Smooth muscle cell (in vitro differentiated cells): Measurements from ENCODE around the gene LDLRAD3. TPM values are rescaled to one million over a fixed set of nuclear protein-coding genes. Genes with fewer than 3 reads are reported as not detected.

Experiments
- DNase-seq: peaks from one replicate; lab custom pipeline; 2025; ENCODE audit not compliant: unreplicated experiment; lab: John Stamatoyannopoulos, UW
- H2AFZ ChIP-seq: fragments of 200-600 bp; sonication (generic); 2 replicates; pipeline ENCODE4 v1.6.0; 2016; ENCODE audit warnings: antibody characterized with exemption, low read depth, mild to moderate bottlenecking
- H3F3A ChIP-seq: fragments of 200-600 bp; sonication (generic); 2 replicates; pipeline ENCODE4 v1.6.0; 2017; ENCODE audit warnings: antibody characterized with exemption, low read depth
- H3K27ac ChIP-seq: fragments of 200-600 bp; sonication (generic); 2 replicates; pipeline ENCODE4 v1.5.1; 2016; ENCODE audit warnings: low read depth, mild to moderate bottlenecking
- H3K27me3 ChIP-seq: fragments of 200-600 bp; sonication (generic); 2 replicates; pipeline ENCODE4 v1.6.1; 2016; ENCODE audit warnings: low read depth, mild to moderate bottlenecking
- H3K36me3 ChIP-seq: fragments of 200-600 bp; sonication (generic); 2 replicates; pipeline ENCODE4 v1.5.1; 2016; ENCODE audit warnings: low read depth
- H3K4me1 ChIP-seq: fragments of 200-600 bp; sonication (generic); 2 replicates; pipeline ENCODE4 v1.5.1; 2016; ENCODE audit warnings: low read depth
- H3K4me2 ChIP-seq: fragments of 200-600 bp; sonication (generic); 2 replicates; pipeline ENCODE4 v1.6.0; 2016; ENCODE audit warnings: mild to moderate bottlenecking
- H3K4me3 ChIP-seq: fragments of 200-600 bp; sonication (generic); 2 replicates; pipeline ENCODE4 v1.5.1; 2016; ENCODE audit warnings: mild to moderate bottlenecking
- H3K79me2 ChIP-seq: fragments of 200-600 bp; sonication (generic); 2 replicates; pipeline ENCODE4 v1.6.0; 2016; ENCODE audit warnings: low read depth, mild to moderate bottlenecking
- H3K9ac ChIP-seq: fragments of 200-600 bp; sonication (generic); 2 replicates; pipeline ENCODE4 v1.6.0; 2016; ENCODE audit warnings: low read depth
- H3K9me3 ChIP-seq: fragments of 200-600 bp; sonication (generic); replicated peaks from 2 replicates; pipeline ENCODE4 v1.5.1; 2016; ENCODE audit warnings: low read depth
- H4K20me1 ChIP-seq: fragments of 200-600 bp; sonication (generic); 2 replicates; pipeline ENCODE4 v1.6.0; 2016; ENCODE audit warnings: low read depth
- CTCF ChIP-seq: fragments of 200-600 bp; sonication (generic); IDR thresholded peaks from 2 replicates; pipeline ENCODE4 v1.5.1; 2017; ENCODE audit warnings: borderline replicate concordance, mild to moderate bottlenecking, antibody characterized with exemption; ENCODE audit not compliant: insufficient read depth, poor library complexity, severe bottlenecking
- WGBS: methylation state at CpG from one replicate; pipeline ENCODE4 v1.1.7; 2016; ENCODE audit warnings: low lambda C conversion rate; 5-methylcytosine and 5-hydroxymethylcytosine counted together
- polyA plus RNA-seq: library from polyadenylated mRNA; unstranded; fragments of >200 nt; fragmentation: Nextera tagmentation; extraction: Ambion mirVana; gene quantifications from 2 replicates; pipeline ENCODE4 v1.2.1, GENCODE V29; 2016
- total RNA-seq: library from RNA; depleted of rRNA; stranded (reverse); fragments of >200 nt; gene quantifications from 2 replicates; pipeline ENCODE4 v1.2.3, GENCODE V29; 2014

LDLRAD3 gene
- total and polyA plus RNA-seq, 2 experiments from 2014 or later = 6.1 to 10.0 TPM

DNA sequence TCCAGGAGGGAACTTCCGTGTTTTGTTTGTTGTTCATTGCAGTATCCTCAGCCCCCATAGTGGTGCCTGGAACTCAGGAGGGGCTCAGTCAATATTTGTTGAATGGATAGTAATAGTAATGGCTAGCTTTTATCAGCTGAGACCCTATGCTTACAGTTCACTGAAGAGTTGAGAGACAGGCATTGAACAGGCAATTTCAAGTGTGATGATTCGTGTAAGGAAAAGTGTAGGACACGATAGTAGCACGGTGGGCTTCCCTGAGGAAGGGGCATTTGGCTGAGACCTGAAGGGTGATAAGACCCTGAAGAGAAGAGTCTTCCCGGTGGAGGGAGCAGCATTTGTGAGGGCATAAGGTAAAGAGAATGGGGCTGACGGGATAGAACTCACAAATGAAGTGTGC lies 186.1 kb downstream of the LDLRAD3 start:
- no peak overlapping the region for H2AFZ ChIP-seq
- H3K4me3 ChIP-seq = no peak overlapping the region
- no peaks in the 10 kb centered on the region for H3K27me3 ChIP-seq
- H3K9ac ChIP-seq = no peak overlapping the region
- no peak overlapping the region for H3K27ac ChIP-seq
- H4K20me1 ChIP-seq = no peaks in the 10 kb centered on the region
- no peaks in the 10 kb centered on the region for H3K36me3 ChIP-seq
- peaks cover 14% of the 10 kb centered on the region for H3K4me1 ChIP-seq
- DNase-seq = no peak
- H3F3A ChIP-seq = no peaks in the 10 kb centered on the region
- TF ChIP-seq CTCF = no peak
- no peak overlapping the region for H3K4me2 ChIP-seq
- no peaks in the 10 kb centered on the region for H3K79me2 ChIP-seq
- 92% methylated on average over 6 of the region's 6 CpGs for WGBS
- H3K9me3 ChIP-seq = no peaks in the 10 kb centered on the region

DNA sequence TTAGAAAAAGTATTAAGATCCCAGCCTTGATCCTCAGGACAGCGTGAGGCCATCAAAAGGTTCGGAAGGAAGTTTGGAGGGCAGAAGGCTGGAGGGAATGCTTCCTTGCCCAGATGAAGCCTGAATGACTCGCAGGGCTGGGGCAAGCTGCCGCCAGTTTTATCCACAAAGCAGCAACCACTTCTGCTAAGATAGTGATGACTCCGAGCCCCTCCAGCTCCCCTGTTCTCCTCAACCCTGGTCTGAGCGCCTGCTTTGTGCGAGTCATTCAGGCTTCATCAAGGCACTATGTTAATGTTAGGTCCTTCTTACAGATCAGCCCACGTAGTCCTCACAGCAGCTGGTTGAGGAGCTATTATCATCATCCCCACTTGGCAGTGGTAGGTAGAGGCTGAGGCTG lies 186.5 kb downstream of the LDLRAD3 start:
- H3K27ac ChIP-seq = no peak overlapping the region
- H3K27me3 ChIP-seq = no peaks in the 10 kb centered on the region
- no peaks in the 10 kb centered on the region for H3K9me3 ChIP-seq
- H3K79me2 ChIP-seq = no peaks in the 10 kb centered on the region
- 45% methylated on average over 8 of the region's 8 CpGs for WGBS
- H3K9ac ChIP-seq = no peak overlapping the region
- H3F3A ChIP-seq = peaks cover 2% of the 10 kb centered on the region
- DNase-seq = no peak
- H3K4me2 ChIP-seq = no peak overlapping the region
- no peak for TF ChIP-seq CTCF
- H3K36me3 ChIP-seq = no peaks in the 10 kb centered on the region
- H3K4me1 ChIP-seq = peaks cover 14% of the 10 kb centered on the region
- H2AFZ ChIP-seq = no peak overlapping the region
- H4K20me1 ChIP-seq = no peaks in the 10 kb centered on the region
- H3K4me3 ChIP-seq = no peak overlapping the region

- TF ChIP-seq CTCF = peak; percentile 64
- Histone ChIP-seq H3K9ac (no peak overlapping the region), H2AFZ (no peak overlapping the region), H3K9me3 (no peaks in the 10 kb centered on the region), H3K79me2 (no peaks in the 10 kb centered on the region), H3F3A (peaks cover 4% of the 10 kb centered on the region), H3K4me3 (no peak overlapping the region), H3K27me3 (no peaks in the 10 kb centered on the region), H4K20me1 (no peaks in the 10 kb centered on the region), H3K4me2 (no peak overlapping the region), H3K27ac (no peak overlapping the region), H3K4me1 (peaks cover 3% of the 10 kb centered on the region), H3K36me3 (no peaks in the 10 kb centered on the region)
- no peak for DNase-seq
- 62% methylated on average over 8 of the region's 8 CpGs for WGBS
Observed at GRCh38 chr11:36131721-36132397, 188.0 kb downstream of the LDLRAD3 start.

GRCh38 chr11:36132940-36133339 lies 189.1 kb downstream of the LDLRAD3 start:
- H2AFZ ChIP-seq = no peak overlapping the region
- no peaks in the 10 kb centered on the region for H3K79me2 ChIP-seq
- H3K27me3 ChIP-seq = no peaks in the 10 kb centered on the region
- no peak overlapping the region for H3K4me2 ChIP-seq
- no peaks in the 10 kb centered on the region for H4K20me1 ChIP-seq
- no peak overlapping the region for H3K9ac ChIP-seq
- no peaks in the 10 kb centered on the region for H3K9me3 ChIP-seq
- H3K36me3 ChIP-seq = no peaks in the 10 kb centered on the region
- H3K27ac ChIP-seq = no peak overlapping the region
- TF ChIP-seq CTCF = no peak
- peaks cover 4% of the 10 kb centered on the region for H3F3A ChIP-seq
- no peak overlapping the region for H3K4me3 ChIP-seq
- WGBS = 100% methylated on average over 1 of the region's 1 CpG
- no peak for DNase-seq
- no peaks in the 10 kb centered on the region for H3K4me1 ChIP-seq
